ENCODE results near the gene TP63. TPM values are rescaled to one million over a fixed set of nuclear protein-coding genes. Genes with fewer than 3 reads are reported as not detected.

The TP63 gene
- total and polyA plus RNA-seq, 5 experiments from 2014 or later, result not detected

GRCh38 chr3:189927975-189928895, 297.0 kb downstream of the TP63 start:
- ATAC-seq (no peak), DNase-seq (no peak)
- H3K4me1 Mint-ChIP-seq, result no peaks in the 10 kb centered on the region
- no peaks in the 10 kb centered on the region for H3K36me3 Mint-ChIP-seq
- H3K27me3 Mint-ChIP-seq, result peaks cover 0 to 7% (median 0%) of the 10 kb centered on the region in 5 donors
- H3K27ac Mint-ChIP-seq, result no peak overlapping the region
- POLR2A ChIA-PET, result no interaction called here
- H3K4me3 Mint-ChIP-seq, result no peak overlapping the region
- H3K9me3 Mint-ChIP-seq, result no peaks in the 10 kb centered on the region

- H3K4me3 Mint-ChIP-seq, result no peak overlapping the region
- peaks cover 0 to 9% (median 3%) of the 10 kb centered on the region in 5 donors for H3K27me3 Mint-ChIP-seq
- H3K4me1 Mint-ChIP-seq, result no peaks in the 10 kb centered on the region
- ATAC-seq (no peak), DNase-seq (no peak)
- H3K9me3 Mint-ChIP-seq, result peaks cover 0 to 3% (median 0%) of the 10 kb centered on the region in 9 donors
- H3K36me3 Mint-ChIP-seq, result no peaks in the 10 kb centered on the region
- POLR2A ChIA-PET, result no interaction called here
- no peak overlapping the region for H3K27ac Mint-ChIP-seq
Measured at GRCh38 chr3:189936201-189936945, 305.2 kb downstream of the TP63 start.

- H3K4me3 Mint-ChIP-seq, result no peak overlapping the region
- H3K9me3 Mint-ChIP-seq, result peaks cover 0 to 3% (median 0%) of the 10 kb centered on the region in 9 donors
- ATAC-seq, result no peak
- no peak for DNase-seq
- no peak overlapping the region for H3K27ac Mint-ChIP-seq
- H3K27me3 Mint-ChIP-seq, result peaks cover 0 to 9% (median 3%) of the 10 kb centered on the region in 5 donors
- H3K36me3 Mint-ChIP-seq, result no peaks in the 10 kb centered on the region
- H3K4me1 Mint-ChIP-seq, result no peaks in the 10 kb centered on the region
- POLR2A ChIA-PET, result no interaction called here
Measured at GRCh38 chr3:189937302-189938127, 306.3 kb downstream of the TP63 start.

GRCh38 chr3:189941125-189941524, 309.9 kb downstream of the TP63 start:
- POLR2A ChIA-PET, result no interaction called here
- H3K27ac Mint-ChIP-seq, result no peak overlapping the region
- no peaks in the 10 kb centered on the region for H3K4me1 Mint-ChIP-seq
- H3K36me3 Mint-ChIP-seq, result no peaks in the 10 kb centered on the region
- no peak for ATAC-seq
- H3K27me3 Mint-ChIP-seq, result peaks cover 0 to 6% (median 0%) of the 10 kb centered on the region in 5 donors
- H3K4me3 Mint-ChIP-seq, result no peak overlapping the region
- DNase-seq, result no peak
- H3K9me3 Mint-ChIP-seq, result no peaks in the 10 kb centered on the region

- Mint-ChIP-seq H3K4me3 (no peak overlapping the region), H3K27ac (no peak overlapping the region), H3K27me3 (peaks cover 0 to 11% (median 2%) of the 10 kb centered on the region in 5 donors), H3K9me3 (no peaks in the 10 kb centered on the region), H3K36me3 (no peaks in the 10 kb centered on the region), H3K4me1 (no peaks in the 10 kb centered on the region)
- POLR2A ChIA-PET, result no interaction called here
- ATAC-seq, result no peak
- DNase-seq, result no peak
Measured at GRCh38 chr3:189941679-189942078, 310.5 kb downstream of the TP63 start.

- no peak overlapping the region for H3K27ac Mint-ChIP-seq
Measured at GRCh38 chr3:189942948-189943347, 311.8 kb downstream of the TP63 start.

GRCh38 chr3:189944285-189945145, 313.3 kb downstream of the TP63 start:
- H3K27ac Mint-ChIP-seq, result no peak overlapping the region
- DNase-seq (no peak), ATAC-seq (no peak)
- POLR2A ChIA-PET, result no interaction called here
- H3K9me3 Mint-ChIP-seq, result no peaks in the 10 kb centered on the region
- H3K4me1 Mint-ChIP-seq, result peaks cover 3 to 6% (median 5%) of the 10 kb centered on the region in 4 donors
- H3K4me3 Mint-ChIP-seq, result no peak overlapping the region
- H3K36me3 Mint-ChIP-seq, result no peaks in the 10 kb centered on the region
- peaks cover 0 to 11% (median 2%) of the 10 kb centered on the region in 5 donors for H3K27me3 Mint-ChIP-seq

More at GRCh38 chr3:189942948-189943347, 311.8 kb downstream of the TP63 start:
- Mint-ChIP-seq H3K27me3 (peaks cover 0 to 11% (median 2%) of the 10 kb centered on the region in 5 donors), H3K36me3 (no peaks in the 10 kb centered on the region), H3K9me3 (no peaks in the 10 kb centered on the region), H3K4me3 (no peak overlapping the region), H3K4me1 (peaks cover 0 to under 1% (median 0%) of the 10 kb centered on the region in 4 donors)
- no peak for ATAC-seq
- no peak for DNase-seq
- POLR2A ChIA-PET, result no interaction called here

- no peak for ATAC-seq
- Mint-ChIP-seq H3K27me3 (peaks cover 0 to 11% (median 2%) of the 10 kb centered on the region in 5 donors), H3K36me3 (no peaks in the 10 kb centered on the region), H3K4me1 (peaks cover 3 to 6% (median 5%) of the 10 kb centered on the region in 4 donors), H3K27ac (peak overlapping the region in 2 of 10 donors; percentile 2 to 13), H3K4me3 (no peak overlapping the region), H3K9me3 (no peaks in the 10 kb centered on the region)
- POLR2A ChIA-PET, result no interaction called here
- DNase-seq, result no peak
Measured at GRCh38 chr3:189945935-189946709, 314.9 kb downstream of the TP63 start.

Small RNA genes lying within 50 kb of the gene (microRNA-seq; reads per million reads assigned to microRNA genes)
- not detected for gene MIR944 (ENCODE audit: borderline microRNAs expressed)

All from naive thymus-derived CD8-positive, alpha-beta T cell (primary cell).